ENCODE measurements around the gene SMIM24. TPM values are rescaled to one million over a fixed set of nuclear protein-coding genes. Genes with fewer than 3 reads are reported as not detected.
A peak's percentile ranks its signal among the peaks of the same experiment; 100 is the strongest.

The SMIM24 gene
- total and polyA plus RNA-seq, 9 of the 15 experiments (the other 6 are each of a cell fraction or from before 2014, with no cell fraction given): 0.45 to 12.3 (median 1.4) TPM; not detected in 1

GRCh38 chr19:3433805-3434540 is 46.4 kb downstream of the SMIM24 start:
- Histone ChIP-seq H3K36me3 (ENCODE audit: control insufficient read depth, insufficient read depth, low read length) (peaks cover 77% of the 10 kb centered on the region), H3K9me3 (replicated peaks; ENCODE audit: control insufficient read depth, insufficient read depth, low read depth, low read length) (no peaks in the 10 kb centered on the region), H3K79me2 (ENCODE audit: control insufficient read depth, insufficient read depth, low read length) (peaks cover 30% of the 10 kb centered on the region), H3K4me1 (replicated peaks in 1 of 2; ENCODE audit: control insufficient read depth in 2 of 2, insufficient read depth in 2 of 2, low read length in 2 of 2) (peaks cover 4 to 26% of the 10 kb centered on the region in 2 experiments; a peak in 4 of 5 replicates), H3K9ac (ENCODE audit: insufficient read depth in 1 of 2, low read depth in 2 of 2, low read length in 2 of 2) (peak overlapping the region; percentile 16 to 85; a peak in 2 of 4 replicates), H3K4me2 (ENCODE audit: insufficient read depth, low read length) (peak overlapping the region; percentile 97), H3K9me1 (ENCODE audit: control insufficient read depth, insufficient read depth, low read length) (no peaks in the 10 kb centered on the region), H3K27ac (ENCODE audit: extremely low read depth, low read depth, low read length) (peak overlapping the region; percentile 96; the same call in 2 of the 3 replicates), H3K4me3 (peak overlapping the region; percentile 53; the same call in 1 of the 2 replicates), H2AFZ (ENCODE audit: low read depth, low read length) (no peak overlapping the region), H4K20me1 (replicated peaks; ENCODE audit: control insufficient read depth, insufficient read depth, low read length) (peaks cover 20% of the 10 kb centered on the region), H3K27me3 (ENCODE audit: control insufficient read depth in 2 of 2, insufficient read depth in 2 of 2, low read length in 2 of 2) (no peaks in the 10 kb centered on the region)
- no peak for DNase-seq (ENCODE audit: extremely low read depth in 1 of 4, low spot score in 3 of 4)
- ATAC-seq: no peak
- no TSS peak for BruUV-seq (replicated peaks)
- FAIRE-seq: no peak
- POLR2A ChIA-PET: no interaction called here
- CTCF ChIA-PET (ENCODE audit: low intra/inter-chr PET ratio): no interaction called here
- TF ChIP-seq, protein P1, sequence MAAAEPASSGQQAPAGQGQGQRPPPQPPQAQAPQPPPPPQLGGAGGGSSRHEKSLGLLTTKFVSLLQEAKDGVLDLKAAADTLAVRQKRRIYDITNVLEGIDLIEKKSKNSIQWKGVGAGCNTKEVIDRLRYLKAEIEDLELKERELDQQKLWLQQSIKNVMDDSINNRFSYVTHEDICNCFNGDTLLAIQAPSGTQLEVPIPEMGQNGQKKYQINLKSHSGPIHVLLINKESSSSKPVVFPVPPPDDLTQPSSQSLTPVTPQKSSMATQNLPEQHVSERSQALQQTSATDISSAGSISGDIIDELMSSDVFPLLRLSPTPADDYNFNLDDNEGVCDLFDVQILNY (CRISPR knock-in tag; IDR thresholded peaks at IDR 0.05): 0 out of 2 replicates have a peak, but pooled peaks have one; percentile 25
- TF ChIP-seq ZNF644 (tag; IDR thresholded peaks at IDR 0.05; ENCODE audit: low read depth): no peak
- in situ Hi-C loops (cut with MboI): loop anchor here (5.0 kb wide), 1 partner anchor 92 kb away; no protein-coding TSS in a partner anchor
- WGBS (ENCODE audit: insufficient coverage, low coverage, missing lambda C conversion rate): 84% methylated on average over 10 of the region's 11 CpGs
- intact Hi-C loops (cut with micrococcal nuclease): loop anchor here (5.0 kb wide), 1 partner anchor 77 kb away; no protein-coding TSS in a partner anchor

DNA sequence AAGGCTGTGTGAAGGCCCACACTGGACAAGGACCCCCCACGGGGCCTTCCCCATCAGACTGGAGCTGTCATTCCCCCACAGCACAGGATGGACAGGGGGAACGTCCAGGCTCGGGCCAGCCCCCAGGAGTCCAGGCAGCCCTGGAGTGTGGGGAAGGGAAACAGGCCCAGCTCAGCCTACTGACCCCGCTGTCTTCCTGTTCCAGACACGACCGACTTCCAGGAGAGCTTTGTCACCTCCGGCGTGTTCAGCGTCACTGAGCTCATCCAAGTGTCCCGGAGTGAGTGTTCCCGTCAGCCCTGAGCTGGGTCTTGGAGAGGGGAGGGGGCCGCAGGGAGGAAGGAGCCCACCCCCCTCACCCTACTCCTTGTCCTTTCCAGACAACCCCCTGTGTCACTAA is 47.0 kb downstream of the SMIM24 start:
- ChIA-PET POLR2A (no interaction called here), CTCF (ENCODE audit: low intra/inter-chr PET ratio) (no interaction called here)
- H2AFZ ChIP-seq (ENCODE audit: low read depth, low read length): no peak overlapping the region
- no peak for TF ChIP-seq ZC3H11A (IDR thresholded peaks at IDR 0.05; ENCODE audit: low read depth, low read length)
- TF ChIP-seq HNRNPL (IDR thresholded peaks at IDR 0.05; ENCODE audit: low read depth, low read length): no peak
- TF ChIP-seq NR4A1 (CRISPR knock-in tag; IDR thresholded peaks at IDR 0.05): no peak
- TF ChIP-seq NR4A1 (tag; IDR thresholded peaks at IDR 0.05): no peak
- H3K9me1 ChIP-seq (ENCODE audit: control insufficient read depth, insufficient read depth, low read length): no peaks in the 10 kb centered on the region
- no TSS peak for BruUV-seq (replicated peaks)
- peaks cover 72% of the 10 kb centered on the region for H3K36me3 ChIP-seq (ENCODE audit: control insufficient read depth, insufficient read depth, low read length)
- peaks cover 30% of the 10 kb centered on the region for H3K79me2 ChIP-seq (ENCODE audit: control insufficient read depth, insufficient read depth, low read length)
- WGBS (ENCODE audit: insufficient coverage, low coverage, missing lambda C conversion rate): 88% methylated on average over 10 of the region's 12 CpGs
- H3K4me2 ChIP-seq (ENCODE audit: insufficient read depth, low read length): no peak overlapping the region
- ATAC-seq (no peak), DNase-seq (ENCODE audit: extremely low read depth in 1 of 4, low spot score in 3 of 4) (no peak), FAIRE-seq (no peak)
- peaks cover 4 to 32% of the 10 kb centered on the region in 2 experiments for H3K4me1 ChIP-seq (replicated peaks in 1 of 2; ENCODE audit: control insufficient read depth in 2 of 2, insufficient read depth in 2 of 2, low read length in 2 of 2)
- H3K4me3 ChIP-seq: no peak overlapping the region
- in situ Hi-C loops (cut with MboI) (loop anchor here (5.0 kb wide), 1 partner anchor 91 kb away; no protein-coding TSS in a partner anchor), intact Hi-C loops (cut with micrococcal nuclease) (loop anchor here (5.0 kb wide), 1 partner anchor 76 kb away; no protein-coding TSS in a partner anchor)
- peaks cover 20% of the 10 kb centered on the region for H4K20me1 ChIP-seq (replicated peaks; ENCODE audit: control insufficient read depth, insufficient read depth, low read length)
- H3K27ac ChIP-seq (ENCODE audit: extremely low read depth, low read depth, low read length): no peak overlapping the region
- H3K9me3 ChIP-seq (replicated peaks; ENCODE audit: control insufficient read depth, insufficient read depth, low read depth, low read length): no peaks in the 10 kb centered on the region
- H3K27me3 ChIP-seq (ENCODE audit: control insufficient read depth in 2 of 2, insufficient read depth in 2 of 2, low read length in 2 of 2): no peaks in the 10 kb centered on the region
- peak overlapping the region in 1 of 2 experiments; percentile 54; a peak in 1 of 4 replicates for H3K9ac ChIP-seq (ENCODE audit: insufficient read depth in 1 of 2, low read depth in 2 of 2, low read length in 2 of 2)
